Right lobe of liver (tissue), 4 donors: ENCODE measurements around the gene FGGY.

Experiments used
- POLR2A ChIP-seq: fragments of 450-650 bp; IDR thresholded peaks from one replicate; pipeline ENCODE4 v1.6.1; 2017; ENCODE audit warnings: antibody characterized with exemption, mild to moderate bottlenecking
- TF ChIP-seq, protein P1 (sequence below), 4 donors: fragments of 200-600 bp in 3 of 4; fragments of 450-650 bp in 1 of 4; IDR thresholded peaks; one replicate each; pipeline versions ENCODE4 v1.5.1 to v1.8.0; 2016 to 2022; ENCODE audit warnings: antibody characterized with exemption in 4 of 4, mild to moderate bottlenecking in 2 of 4
- donor health status: DM: no; HTN: no; CAD: no.
- donor health status: DM: no; HTN: no; CAD: no.
- donor health status: DM: no; HTN: yes; CAD: no.

DNA sequence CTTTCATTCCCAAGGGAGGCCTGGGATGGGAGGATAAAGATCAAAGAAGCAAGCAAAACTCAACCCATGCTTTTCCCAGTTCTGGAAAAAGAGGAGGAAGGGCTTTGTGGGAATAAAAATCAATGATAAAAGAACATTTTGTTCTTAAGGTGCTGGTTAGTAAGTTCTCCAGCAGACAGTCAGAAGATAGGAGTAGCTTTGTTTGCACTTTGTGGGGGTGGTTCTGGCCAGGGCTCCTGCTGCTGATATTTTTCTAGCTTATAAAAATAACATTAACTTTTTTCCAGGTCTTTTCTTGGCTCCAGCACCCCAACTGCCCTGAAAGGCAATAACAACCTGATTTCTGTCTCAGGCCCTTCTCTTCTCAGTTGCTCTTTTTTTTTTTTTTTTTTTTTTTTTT is 220.0 kb downstream of the FGGY start:
- TF ChIP-seq, protein P1, sequence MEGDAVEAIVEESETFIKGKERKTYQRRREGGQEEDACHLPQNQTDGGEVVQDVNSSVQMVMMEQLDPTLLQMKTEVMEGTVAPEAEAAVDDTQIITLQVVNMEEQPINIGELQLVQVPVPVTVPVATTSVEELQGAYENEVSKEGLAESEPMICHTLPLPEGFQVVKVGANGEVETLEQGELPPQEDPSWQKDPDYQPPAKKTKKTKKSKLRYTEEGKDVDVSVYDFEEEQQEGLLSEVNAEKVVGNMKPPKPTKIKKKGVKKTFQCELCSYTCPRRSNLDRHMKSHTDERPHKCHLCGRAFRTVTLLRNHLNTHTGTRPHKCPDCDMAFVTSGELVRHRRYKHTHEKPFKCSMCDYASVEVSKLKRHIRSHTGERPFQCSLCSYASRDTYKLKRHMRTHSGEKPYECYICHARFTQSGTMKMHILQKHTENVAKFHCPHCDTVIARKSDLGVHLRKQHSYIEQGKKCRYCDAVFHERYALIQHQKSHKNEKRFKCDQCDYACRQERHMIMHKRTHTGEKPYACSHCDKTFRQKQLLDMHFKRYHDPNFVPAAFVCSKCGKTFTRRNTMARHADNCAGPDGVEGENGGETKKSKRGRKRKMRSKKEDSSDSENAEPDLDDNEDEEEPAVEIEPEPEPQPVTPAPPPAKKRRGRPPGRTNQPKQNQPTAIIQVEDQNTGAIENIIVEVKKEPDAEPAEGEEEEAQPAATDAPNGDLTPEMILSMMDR (IDR thresholded peaks at IDR 0.05): no peak
- TF ChIP-seq POLR2A: no peak
